GM23338 (cell line): Measurements from ENCODE around the gene OR5B17. TPM values are rescaled to one million over a fixed set of nuclear protein-coding genes. Genes with fewer than 3 reads are reported as not detected.

Experiments
- ATAC-seq: fragments of 200-7000 bp; cut with Tn5 transposase; 3 replicates; pipeline ENCODE4 v1.9.1; 2020
- DNase-seq: peaks from one replicate; pipeline ENCODE4 v3.0.0-alpha.2; 2015; ENCODE audit warnings: low spot score
- H2AFZ ChIP-seq: fragments of 200-600 bp; sonication (generic); 2 replicates; pipeline ENCODE4 v1.8.0; 2016; ENCODE audit warnings: antibody characterized with exemption, mild to moderate bottlenecking, moderate library complexity
- H3F3A ChIP-seq: fragments of 200-600 bp; sonication (generic); replicated peaks from 2 replicates; pipeline ENCODE4 v1.8.0; 2017; ENCODE audit warnings: antibody characterized with exemption, mixed run types, low read depth
- H3K27ac ChIP-seq: fragments of 200-600 bp; sonication (generic); 2 replicates; pipeline ENCODE4 v1.6.1; 2016; ENCODE audit warnings: low read depth
- H3K27me3 ChIP-seq: fragments of 200-600 bp; sonication (generic); 2 replicates; pipeline ENCODE4 v1.8.0; 2016; ENCODE audit warnings: mild to moderate bottlenecking, mixed run types, moderate library complexity; ENCODE audit not compliant: insufficient read depth
- H3K36me3 ChIP-seq: fragments of 200-600 bp; sonication (generic); 2 replicates; pipeline ENCODE4 v1.8.0; 2016; ENCODE audit warnings: mild to moderate bottlenecking; ENCODE audit not compliant: insufficient read depth
- H3K4me1 ChIP-seq: fragments of 200-600 bp; sonication (generic); 2 replicates; pipeline ENCODE4 v1.8.0; 2016; ENCODE audit warnings: mild to moderate bottlenecking, moderate library complexity; ENCODE audit not compliant: insufficient read depth
- H3K4me2 ChIP-seq: fragments of 200-600 bp; sonication (generic); 2 replicates; pipeline ENCODE4 v1.7.1; 2017; ENCODE audit warnings: mixed run types
- H3K4me3 ChIP-seq: fragments of 200-600 bp; sonication (generic); 2 replicates; pipeline ENCODE4 v1.6.1; 2016; ENCODE audit warnings: mixed run types
- H3K79me2 ChIP-seq: fragments of 200-600 bp; sonication (generic); replicated peaks from 2 replicates; pipeline ENCODE4 v1.8.0; 2017; ENCODE audit warnings: mild to moderate bottlenecking; ENCODE audit not compliant: insufficient read depth
- H3K9me2 ChIP-seq: fragments of 200-600 bp; sonication (generic); 2 replicates; pipeline ENCODE4 v1.8.0; 2017; ENCODE audit not compliant: insufficient read depth
- H4K20me1 ChIP-seq: fragments of 200-600 bp; sonication (generic); replicated peaks from 2 replicates; pipeline ENCODE4 v1.8.0; 2017; ENCODE audit warnings: mild to moderate bottlenecking; ENCODE audit not compliant: insufficient read depth
- H3K27ac Mint-ChIP-seq: 2 replicates; pipeline ENCODE4 v1.8.0; 2020; ENCODE audit warnings: inconsistent platforms, mild to moderate bottlenecking, moderate library complexity, mixed read lengths
- H3K27me3 Mint-ChIP-seq: 3 replicates; pipeline ENCODE4 v1.8.0; 2022; ENCODE audit warnings: low read depth, mild to moderate bottlenecking, moderate library complexity, mixed read lengths, inconsistent platforms; ENCODE audit not compliant: insufficient read depth, poor library complexity
- H3K36me3 Mint-ChIP-seq: 3 replicates; pipeline ENCODE4 v1.8.0; 2021; ENCODE audit warnings: low read depth, mild to moderate bottlenecking, inconsistent platforms, moderate library complexity, mixed read lengths
- H3K4me1 Mint-ChIP-seq: 3 replicates; pipeline ENCODE4 v1.8.0; 2020; ENCODE audit warnings: mild to moderate bottlenecking, inconsistent platforms, mixed read lengths
- H3K4me3 Mint-ChIP-seq: 3 replicates; pipeline ENCODE4 v1.8.0; 2021; ENCODE audit warnings: moderate library complexity, mild to moderate bottlenecking, inconsistent platforms, mixed read lengths
- H3K9me3 Mint-ChIP-seq: 3 replicates; pipeline ENCODE4 v1.8.0; 2020; ENCODE audit warnings: moderate library complexity, mild to moderate bottlenecking, inconsistent platforms, mixed read lengths
- CREB1 ChIP-seq: fragments of 250-450 bp; sonication (Bioruptor Pico); IDR thresholded peaks from 2 replicates; pipeline ENCODE4 v1.5.0; 2020; ENCODE audit warnings: low read depth, mild to moderate bottlenecking, moderate library complexity
- ETS1 ChIP-seq: IDR thresholded peaks from 2 replicates; pipeline ENCODE4 v1.6.1; 2016; ENCODE audit warnings: antibody characterized with exemption
- EZH2phosphoT487 ChIP-seq: fragments of 200-600 bp; sonication (generic); IDR thresholded peaks from one replicate; pipeline ENCODE4 v1.8.1; 2018; ENCODE audit warnings: antibody characterized with exemption; ENCODE audit not compliant: unreplicated experiment
- JUNB ChIP-seq: IDR thresholded peaks from one replicate; pipeline ENCODE4 v1.6.1; 2016; ENCODE audit warnings: antibody characterized with exemption; ENCODE audit not compliant: unreplicated experiment
- REST ChIP-seq: IDR thresholded peaks from one replicate; pipeline ENCODE4 v1.6.1; 2018; ENCODE audit warnings: antibody characterized with exemption; ENCODE audit not compliant: unreplicated experiment
- STAT1 ChIP-seq: IDR thresholded peaks from one replicate; pipeline ENCODE4 v1.6.1; 2016; ENCODE audit warnings: antibody characterized with exemption; ENCODE audit not compliant: unreplicated experiment
- ZNF114 ChIP-seq: fragments of 250-450 bp; sonication (Bioruptor Pico); IDR thresholded peaks from 2 replicates; pipeline ENCODE4 v1.5.0; 2020; ENCODE audit warnings: mild to moderate bottlenecking, moderate library complexity
- ZNF331 ChIP-seq: fragments of 250-450 bp; sonication (Bioruptor Pico); IDR thresholded peaks from 2 replicates; pipeline ENCODE4 v1.5.0; 2020; ENCODE audit warnings: low read depth, mild to moderate bottlenecking, moderate library complexity
- polyA plus RNA-seq: library from polyadenylated mRNA; unstranded; fragments of >200 nt; fragmentation: Nextera tagmentation; extraction: Ambion mirVana; gene quantifications from 2 replicates; pipeline ENCODE4 v1.2.1, GENCODE V29; 2016
- total RNA-seq: library from RNA; depleted of rRNA; stranded (reverse); fragments of >200 nt; shearing (Covaris generic); gene quantifications from 2 replicates; pipeline ENCODE4 v1.2.3, GENCODE V29; 2014; rRNA removed

Gene OR5B17
- total and polyA plus RNA-seq, 2 experiments from 2014 or later: not detected

GRCh38 chr11:58318532-58318931, 40.3 kb downstream of the OR5B17 start:
- H3K4me2 ChIP-seq: no peak overlapping the region
- no peak overlapping the region for H3K4me3 ChIP-seq
- no peaks in the 10 kb centered on the region for H3K36me3 ChIP-seq
- 0 out of 2 replicates have a peak, but pooled peaks cover 2% of the 10 kb centered on the region for H3K9me2 ChIP-seq
- H3K36me3 Mint-ChIP-seq: no peaks in the 10 kb centered on the region
- no peak overlapping the region for H3K4me3 Mint-ChIP-seq
- H3K9me3 Mint-ChIP-seq: peaks cover under 1% of the 10 kb centered on the region; the same call in 2 of the 3 replicates
- no peak for ATAC-seq
- H3K27me3 ChIP-seq: no peaks in the 10 kb centered on the region
- TF ChIP-seq ZNF331 (CRISPR knock-in tag) (no peak), STAT1 (no peak), JUNB (no peak), ZNF114 (no peak), CREB1 (no peak), EZH2phosphoT487 (no peak), REST (no peak), ETS1 (no peak)
- H3K27ac Mint-ChIP-seq: no peak overlapping the region
- no peak overlapping the region for H3K27ac ChIP-seq
- no peaks in the 10 kb centered on the region for H3K4me1 Mint-ChIP-seq
- peaks cover 4% of the 10 kb centered on the region for H3K27me3 Mint-ChIP-seq
- no peaks in the 10 kb centered on the region for H4K20me1 ChIP-seq
- no peaks in the 10 kb centered on the region for H3K79me2 ChIP-seq
- H3K4me1 ChIP-seq: no peaks in the 10 kb centered on the region
- no peak for DNase-seq
- no peaks in the 10 kb centered on the region for H3F3A ChIP-seq
- no peak overlapping the region for H2AFZ ChIP-seq

GRCh38 chr11:58316142-58316541, 42.7 kb downstream of the OR5B17 start:
- H3K27ac ChIP-seq: no peak overlapping the region

More at GRCh38 chr11:58316142-58316541, 42.7 kb downstream of the OR5B17 start:
- no peak for ATAC-seq
- Histone ChIP-seq H3K4me3 (no peak overlapping the region), H3K9me2 (0 out of 2 replicates have a peak, but pooled peaks cover 6% of the 10 kb centered on the region), H3K4me1 (no peaks in the 10 kb centered on the region), H3K4me2 (no peak overlapping the region), H3F3A (no peaks in the 10 kb centered on the region), H4K20me1 (no peaks in the 10 kb centered on the region), H3K27me3 (no peaks in the 10 kb centered on the region), H3K79me2 (no peaks in the 10 kb centered on the region), H2AFZ (no peak overlapping the region), H3K36me3 (no peaks in the 10 kb centered on the region)
- Mint-ChIP-seq H3K27me3 (no peaks in the 10 kb centered on the region), H3K4me3 (no peak overlapping the region), H3K27ac (no peak overlapping the region), H3K4me1 (no peaks in the 10 kb centered on the region), H3K9me3 (peaks cover 12% of the 10 kb centered on the region; the same call in 2 of the 3 replicates), H3K36me3 (peaks cover 3% of the 10 kb centered on the region; the same call in 1 of the 3 replicates)
- TF ChIP-seq JUNB: no peak
- TF ChIP-seq ZNF331 (CRISPR knock-in tag): no peak
- TF ChIP-seq ETS1: no peak
- no peak for DNase-seq

Other genes starting within 250 kb of the OR5B17 start
- gene OR9I1, start 233.5 kb downstream of the OR5B17 start, total RNA-seq: not detected in 2 replicates
- gene OR9I1, start 233.5 kb downstream of the OR5B17 start, polyA plus RNA-seq: not detected in 2 replicates
- 0.17 TPM in 1 of 2 replicates, not detected in the other for gene OR9Q2, start 170.0 kb downstream of the OR5B17 start, total RNA-seq
- not detected in 2 replicates for gene OR9Q2, start 170.0 kb downstream of the OR5B17 start, polyA plus RNA-seq
- not detected in 2 replicates for gene OR1S2, start 154.9 kb downstream of the OR5B17 start, total RNA-seq
- gene OR1S2, start 154.9 kb downstream of the OR5B17 start, polyA plus RNA-seq: not detected in 2 replicates
- not detected in 2 replicates for gene OR1S1, start 146.3 kb downstream of the OR5B17 start, total RNA-seq
- not detected in 2 replicates for gene OR1S1, start 146.3 kb downstream of the OR5B17 start, polyA plus RNA-seq
- not detected in 2 replicates for gene OR10Q1, start 130.2 kb downstream of the OR5B17 start, total RNA-seq
- not detected in 2 replicates for gene OR10Q1, start 130.2 kb downstream of the OR5B17 start, polyA plus RNA-seq
- gene OR10W1, start 90.8 kb downstream of the OR5B17 start, total RNA-seq: not detected in 2 replicates
- not detected in 2 replicates for gene OR10W1, start 90.8 kb downstream of the OR5B17 start, polyA plus RNA-seq
- not detected in 2 replicates for gene OR5B3, start 47.8 kb upstream of the OR5B17 start, total RNA-seq
- not detected in 2 replicates for gene OR5B3, start 47.8 kb upstream of the OR5B17 start, polyA plus RNA-seq
- gene OR5B2, start 69.1 kb upstream of the OR5B17 start, total RNA-seq: not detected in 2 replicates
- not detected in 2 replicates for gene OR5B2, start 69.1 kb upstream of the OR5B17 start, polyA plus RNA-seq
- not detected in 2 replicates for gene OR5B12, start 83.2 kb upstream of the OR5B17 start, total RNA-seq
- gene OR5B12, start 83.2 kb upstream of the OR5B17 start, polyA plus RNA-seq: not detected in 2 replicates
- not detected in 2 replicates for gene OR5B21, start 149.0 kb upstream of the OR5B17 start, total RNA-seq
- gene OR5B21, start 149.0 kb upstream of the OR5B17 start, polyA plus RNA-seq: not detected in 2 replicates
- gene LPXN, start 216.8 kb upstream of the OR5B17 start, total RNA-seq: 0.56 and 2.3 TPM in 2 replicates
- 1.1 and 1.3 TPM in 2 replicates for gene LPXN, start 216.8 kb upstream of the OR5B17 start, polyA plus RNA-seq
- gene ZFP91, start 220.0 kb upstream of the OR5B17 start, total RNA-seq: 30.0 and 30.2 TPM in 2 replicates
- gene ZFP91, start 220.0 kb upstream of the OR5B17 start, polyA plus RNA-seq: 10.2 and 11.1 TPM in 2 replicates